GF-D8 (cell line): ENCODE measurements around the gene ALB.

Experiments used
- DNase-seq: peaks from one replicate; lab custom pipeline; 2025; lab: John Stamatoyannopoulos, UW

Gene ALB

DNA sequence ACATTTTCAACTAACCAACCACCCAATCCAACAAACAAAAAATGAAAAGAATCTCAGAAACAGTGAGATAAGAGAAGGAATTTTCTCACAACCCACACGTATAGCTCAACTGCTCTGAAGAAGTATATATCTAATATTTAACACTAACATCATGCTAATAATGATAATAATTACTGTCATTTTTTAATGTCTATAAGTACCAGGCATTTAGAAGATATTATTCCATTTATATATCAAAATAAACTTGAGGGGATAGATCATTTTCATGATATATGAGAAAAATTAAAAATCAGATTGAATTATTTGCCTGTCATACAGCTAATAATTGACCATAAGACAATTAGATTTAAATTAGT, 27.7 kb downstream of the ALB start:
- no peak for DNase-seq

DNA sequence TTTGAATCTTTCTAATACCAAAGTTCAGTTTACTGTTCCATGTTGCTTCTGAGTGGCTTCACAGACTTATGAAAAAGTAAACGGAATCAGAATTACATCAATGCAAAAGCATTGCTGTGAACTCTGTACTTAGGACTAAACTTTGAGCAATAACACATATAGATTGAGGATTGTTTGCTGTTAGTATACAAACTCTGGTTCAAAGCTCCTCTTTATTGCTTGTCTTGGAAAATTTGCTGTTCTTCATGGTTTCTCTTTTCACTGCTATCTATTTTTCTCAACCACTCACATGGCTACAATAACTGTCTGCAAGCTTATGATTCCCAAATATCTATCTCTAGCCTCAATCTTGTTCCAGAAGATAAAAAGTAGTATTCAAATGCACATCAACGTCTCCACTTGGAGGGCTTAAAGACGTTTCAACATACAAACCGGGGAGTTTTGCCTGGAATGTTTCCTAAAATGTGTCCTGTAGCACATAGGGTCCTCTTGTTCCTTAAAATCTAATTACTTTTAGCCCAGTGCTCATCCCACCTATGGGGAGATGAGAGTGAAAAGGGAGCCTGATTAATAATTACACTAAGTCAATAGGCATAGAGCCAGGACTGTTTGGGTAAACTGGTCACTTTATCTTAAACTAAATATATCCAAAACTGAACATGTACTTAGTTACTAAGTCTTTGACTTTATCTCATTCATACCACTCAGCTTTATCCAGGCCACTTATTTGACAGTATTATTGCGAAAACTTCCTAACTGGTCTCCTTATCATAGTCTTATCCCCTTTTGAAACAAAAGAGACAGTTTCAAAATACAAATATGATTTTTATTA, 28.3 kb downstream of the ALB start:
- DNase-seq, result no peak

DNA sequence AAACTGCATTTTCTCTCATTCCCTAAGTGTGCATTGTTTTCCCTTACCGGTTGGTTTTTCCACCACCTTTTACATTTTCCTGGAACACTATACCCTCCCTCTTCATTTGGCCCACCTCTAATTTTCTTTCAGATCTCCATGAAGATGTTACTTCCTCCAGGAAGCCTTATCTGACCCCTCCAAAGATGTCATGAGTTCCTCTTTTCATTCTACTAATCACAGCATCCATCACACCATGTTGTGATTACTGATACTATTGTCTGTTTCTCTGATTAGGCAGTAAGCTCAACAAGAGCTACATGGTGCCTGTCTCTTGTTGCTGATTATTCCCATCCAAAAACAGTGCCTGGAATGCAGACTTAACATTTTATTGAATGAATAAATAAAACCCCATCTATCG, 29.1 kb downstream of the ALB start:
- no peak for DNase-seq

DNA sequence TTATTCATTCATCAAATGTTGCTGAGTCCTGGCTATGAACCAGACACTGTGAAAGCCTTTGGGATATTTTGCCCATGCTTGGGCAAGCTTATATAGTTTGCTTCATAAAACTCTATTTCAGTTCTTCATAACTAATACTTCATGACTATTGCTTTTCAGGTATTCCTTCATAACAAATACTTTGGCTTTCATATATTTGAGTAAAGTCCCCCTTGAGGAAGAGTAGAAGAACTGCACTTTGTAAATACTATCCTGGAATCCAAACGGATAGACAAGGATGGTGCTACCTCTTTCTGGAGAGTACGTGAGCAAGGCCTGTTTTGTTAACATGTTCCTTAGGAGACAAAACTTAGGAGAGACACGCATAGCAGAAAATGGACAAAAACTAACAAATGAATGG, 30.2 kb downstream of the ALB start:
- DNase-seq, result no peak

DNA sequence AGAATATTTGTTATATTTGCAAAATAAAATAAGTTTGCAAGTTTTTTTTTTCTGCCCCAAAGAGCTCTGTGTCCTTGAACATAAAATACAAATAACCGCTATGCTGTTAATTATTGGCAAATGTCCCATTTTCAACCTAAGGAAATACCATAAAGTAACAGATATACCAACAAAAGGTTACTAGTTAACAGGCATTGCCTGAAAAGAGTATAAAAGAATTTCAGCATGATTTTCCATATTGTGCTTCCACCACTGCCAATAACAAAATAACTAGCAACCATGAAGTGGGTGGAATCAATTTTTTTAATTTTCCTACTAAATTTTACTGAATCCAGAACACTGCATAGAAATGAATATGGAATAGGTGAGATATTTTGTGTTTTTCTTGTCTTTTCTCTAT, 31.9 kb downstream of the ALB start, which contains the start of gene AFP:
Gene AFP (plus strand): TSS at position 238 of the 400 bp plus-strand sequence. CDS start 42 bp downstream, at position 280.
- no peak for DNase-seq

DNA sequence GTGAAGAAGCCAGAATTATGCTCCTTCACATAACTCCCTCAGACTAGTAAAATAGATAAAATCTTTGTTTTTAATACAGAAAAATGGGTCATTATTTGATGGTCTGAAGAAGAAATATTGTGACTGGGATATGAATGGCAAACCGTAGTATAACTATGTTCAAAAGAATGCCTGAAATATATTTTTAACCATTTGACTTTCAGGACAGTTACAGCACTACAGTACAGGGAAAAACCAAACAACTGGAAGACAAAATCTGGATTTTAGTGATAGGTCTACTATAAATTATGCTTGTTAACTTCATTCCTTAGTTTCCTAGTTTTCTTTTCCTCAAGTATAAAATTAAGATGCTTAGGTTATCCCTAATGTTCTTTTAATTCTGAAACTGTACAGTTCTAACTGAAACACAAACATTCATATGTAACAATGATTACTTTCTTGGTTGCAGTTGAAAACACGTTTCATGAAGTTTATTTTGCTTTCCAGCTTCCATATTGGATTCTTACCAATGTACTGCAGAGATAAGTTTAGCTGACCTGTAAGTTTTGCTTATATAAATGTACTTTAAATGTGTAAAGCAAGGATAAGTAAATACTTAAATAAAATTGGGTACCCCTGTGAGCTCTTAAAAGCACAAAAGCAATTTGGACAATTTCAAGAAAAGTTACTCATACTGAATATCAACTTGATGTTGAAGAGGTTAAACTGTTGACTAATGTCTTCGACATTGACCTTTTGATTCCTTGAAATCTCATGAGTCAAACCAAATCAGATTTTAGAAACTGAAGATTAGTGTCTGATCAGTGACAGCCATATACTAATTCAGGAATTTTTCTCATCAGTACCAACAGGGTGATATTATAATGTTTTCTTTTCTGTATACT, 32.8 kb downstream of the ALB start:
- no peak for DNase-seq

DNA sequence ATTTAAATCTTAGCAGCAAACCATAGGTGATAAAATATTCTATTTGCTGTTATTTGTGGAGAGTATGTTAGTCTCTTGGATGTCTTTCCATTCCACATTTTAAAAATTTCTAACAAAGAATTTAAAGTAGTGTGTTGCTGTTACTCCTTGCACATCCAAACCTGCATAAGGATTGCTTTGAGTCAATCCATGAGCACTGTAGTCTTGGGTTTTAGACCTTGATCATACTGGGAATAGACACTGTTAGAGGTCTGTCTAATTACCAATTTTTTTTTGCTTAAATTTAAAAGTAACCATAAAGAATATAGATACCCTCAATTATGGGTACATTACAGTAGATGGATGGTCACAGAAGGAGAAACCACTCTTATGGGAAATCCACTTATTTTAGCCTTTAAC, 33.5 kb downstream of the ALB start:
- DNase-seq, result no peak

DNA sequence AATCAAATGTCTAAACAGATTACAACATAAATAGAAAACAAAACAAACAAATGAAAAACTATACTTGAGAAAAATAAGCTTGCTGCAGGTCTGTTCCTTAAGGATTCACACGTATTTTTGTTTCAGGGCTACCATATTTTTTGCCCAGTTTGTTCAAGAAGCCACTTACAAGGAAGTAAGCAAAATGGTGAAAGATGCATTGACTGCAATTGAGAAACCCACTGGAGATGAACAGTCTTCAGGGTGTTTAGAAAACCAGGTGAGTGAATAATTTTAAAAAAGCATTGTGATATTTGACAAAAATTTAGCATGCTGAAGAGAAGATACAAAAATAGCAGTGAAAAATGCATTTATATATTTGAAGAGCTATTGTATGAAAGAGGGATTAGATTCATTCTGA, 34.0 kb downstream of the ALB start:
- DNase-seq, result no peak

DNA sequence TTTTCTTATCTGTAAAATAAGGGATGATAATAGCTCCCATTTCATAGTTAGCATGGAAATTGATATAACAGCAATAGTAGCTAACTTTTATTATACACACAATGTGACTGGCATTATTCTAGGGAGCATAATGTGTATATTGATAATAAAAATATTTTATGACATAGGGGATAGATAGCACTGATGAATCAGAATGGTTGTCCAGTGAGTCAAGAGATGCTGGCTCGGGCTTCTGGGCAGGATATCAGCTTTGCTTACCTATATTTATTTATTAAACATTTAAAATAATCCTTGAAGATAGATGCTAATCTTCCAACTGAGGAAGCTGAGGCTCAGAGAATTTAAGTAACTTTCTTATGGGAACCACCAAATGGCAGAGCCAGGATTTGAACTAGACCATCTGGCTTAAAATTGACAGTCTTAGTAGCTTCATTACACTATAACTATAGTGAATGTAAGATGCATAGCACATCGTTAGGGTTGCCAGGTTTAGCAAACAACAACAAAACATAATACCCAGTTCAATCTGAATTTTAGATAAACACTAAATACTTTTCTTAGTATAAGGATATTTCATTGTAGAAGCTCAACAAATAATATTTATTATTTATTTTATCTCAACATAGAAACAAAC, 34.6 kb downstream of the ALB start:
- no peak for DNase-seq

DNA sequence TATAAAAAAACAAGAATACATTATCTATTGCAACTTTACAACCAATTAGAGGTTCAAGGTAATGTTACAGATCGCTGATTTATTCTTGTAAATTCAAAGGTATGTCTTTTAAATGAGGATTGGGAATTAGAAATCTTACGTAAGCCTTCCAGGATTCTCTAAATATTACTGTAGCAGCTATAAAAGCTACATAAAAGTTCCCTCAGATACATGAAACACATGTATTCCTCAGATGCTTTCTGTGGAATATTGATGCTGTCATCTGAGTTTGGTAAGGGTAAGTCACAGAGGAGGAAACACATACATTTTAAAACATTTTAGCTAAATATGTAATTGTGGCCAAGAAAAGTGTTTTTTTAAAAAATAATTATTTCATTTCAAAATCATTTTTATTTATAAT, 35.4 kb downstream of the ALB start:
- DNase-seq, result no peak

DNA sequence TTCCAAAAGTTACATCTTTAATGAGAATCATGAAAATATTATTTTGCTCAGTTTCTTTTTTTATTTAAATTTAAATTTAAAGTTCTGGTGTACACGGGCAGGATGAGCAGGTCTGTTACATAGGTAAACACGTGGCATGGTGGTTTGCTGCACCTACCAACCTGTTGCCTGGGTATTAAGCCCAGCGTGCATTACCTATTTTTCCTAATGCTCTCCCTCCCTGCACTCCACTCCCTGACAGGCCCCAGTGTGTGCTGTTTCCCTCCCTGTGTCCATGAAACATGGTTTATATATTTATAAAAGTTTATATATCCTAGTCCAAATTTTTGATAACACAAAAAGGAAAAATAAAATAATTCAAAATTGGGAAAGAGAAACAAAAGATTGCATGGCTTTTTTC, 35.9 kb downstream of the ALB start:
- no peak for DNase-seq

DNA sequence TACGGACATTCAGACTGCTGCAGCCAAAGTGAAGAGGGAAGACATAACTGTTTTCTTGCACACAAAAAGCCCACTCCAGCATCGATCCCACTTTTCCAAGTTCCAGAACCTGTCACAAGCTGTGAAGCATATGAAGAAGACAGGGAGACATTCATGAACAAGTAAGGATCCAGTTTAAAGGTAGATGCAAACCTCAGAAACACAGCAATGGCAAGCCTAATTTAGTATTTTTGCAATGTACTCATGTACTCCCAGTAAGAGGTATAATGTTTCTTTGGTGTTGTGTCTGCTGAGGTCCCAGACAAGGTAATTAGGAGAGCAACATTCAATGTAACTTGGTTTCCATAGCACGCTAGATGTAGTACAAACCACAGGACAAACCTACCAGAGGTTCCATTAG, 36.6 kb downstream of the ALB start:
- no peak for DNase-seq

DNA sequence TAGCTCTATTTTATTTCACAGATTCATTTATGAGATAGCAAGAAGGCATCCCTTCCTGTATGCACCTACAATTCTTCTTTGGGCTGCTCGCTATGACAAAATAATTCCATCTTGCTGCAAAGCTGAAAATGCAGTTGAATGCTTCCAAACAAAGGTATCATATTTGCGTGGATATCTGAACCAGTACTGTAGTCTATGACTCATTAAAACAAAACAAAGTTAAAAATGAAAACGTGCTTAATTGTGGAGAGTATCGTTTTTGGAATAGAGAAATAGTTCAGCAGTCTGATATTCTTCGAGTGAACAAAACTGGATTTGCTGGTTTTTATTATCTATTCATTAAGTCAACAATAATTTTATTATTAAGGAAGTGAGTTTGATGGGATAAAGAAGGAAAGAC, 38.2 kb downstream of the ALB start:
- no peak for DNase-seq

DNA sequence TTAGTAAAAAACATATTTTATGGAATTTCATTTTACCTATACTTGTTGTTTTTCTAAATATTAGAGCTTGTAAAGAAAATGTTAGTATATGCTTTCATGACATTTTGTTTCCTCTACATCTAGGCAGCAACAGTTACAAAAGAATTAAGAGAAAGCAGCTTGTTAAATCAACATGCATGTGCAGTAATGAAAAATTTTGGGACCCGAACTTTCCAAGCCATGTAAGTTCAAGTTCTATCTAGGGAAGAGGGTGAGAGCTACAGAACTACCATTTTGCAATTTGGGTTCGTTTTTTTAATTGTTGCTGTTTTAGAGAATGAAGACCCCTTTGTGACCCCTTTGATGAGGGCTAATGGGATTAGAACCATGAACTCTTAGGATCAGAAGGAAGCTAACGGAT, 39.1 kb downstream of the ALB start:
- DNase-seq, result no peak

DNA sequence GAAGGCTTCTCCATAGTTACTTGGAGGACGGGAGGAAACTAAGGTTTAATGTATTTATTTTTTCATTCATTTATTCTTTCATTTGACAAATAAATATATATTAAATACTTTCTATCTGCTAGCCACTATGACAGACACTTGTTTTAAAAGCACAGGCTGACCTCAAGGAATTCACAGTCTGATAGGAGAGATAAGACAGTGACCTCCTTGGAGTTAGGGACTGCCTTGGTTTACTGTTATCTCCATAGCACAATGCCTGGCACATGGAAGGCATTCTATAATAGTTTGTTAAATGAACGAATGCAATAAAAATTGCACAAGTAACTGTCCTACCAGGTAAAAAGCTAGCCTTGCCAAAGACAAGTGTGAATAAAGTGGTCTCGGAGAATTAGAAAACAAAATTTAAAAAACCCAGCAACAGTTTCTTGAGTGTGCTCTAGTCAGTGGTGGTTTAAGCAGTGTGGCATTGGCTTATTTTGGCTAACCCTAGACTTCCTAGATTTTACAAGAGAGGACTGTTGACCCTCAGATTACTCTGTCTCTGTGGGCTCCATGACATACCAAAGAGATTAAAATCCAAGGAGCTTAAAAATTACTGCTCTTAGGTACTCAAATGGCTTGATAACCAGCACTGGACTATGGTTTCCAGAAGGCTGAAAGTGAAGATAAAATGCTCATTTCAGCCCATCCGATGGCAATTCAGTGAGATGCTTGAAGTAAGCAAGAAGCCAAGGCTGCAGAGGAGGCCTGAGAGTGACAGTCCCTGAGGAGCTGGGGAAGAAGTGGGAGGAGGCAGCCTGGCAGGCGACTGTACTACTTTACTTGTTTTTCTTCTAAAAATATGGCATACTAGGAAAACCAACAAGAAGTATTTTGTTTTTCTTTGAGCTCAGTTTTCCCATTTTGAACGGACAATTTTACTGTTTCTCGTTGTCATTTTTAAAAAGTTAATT, 41.6 kb downstream of the ALB start:
- no peak for DNase-seq

DNA sequence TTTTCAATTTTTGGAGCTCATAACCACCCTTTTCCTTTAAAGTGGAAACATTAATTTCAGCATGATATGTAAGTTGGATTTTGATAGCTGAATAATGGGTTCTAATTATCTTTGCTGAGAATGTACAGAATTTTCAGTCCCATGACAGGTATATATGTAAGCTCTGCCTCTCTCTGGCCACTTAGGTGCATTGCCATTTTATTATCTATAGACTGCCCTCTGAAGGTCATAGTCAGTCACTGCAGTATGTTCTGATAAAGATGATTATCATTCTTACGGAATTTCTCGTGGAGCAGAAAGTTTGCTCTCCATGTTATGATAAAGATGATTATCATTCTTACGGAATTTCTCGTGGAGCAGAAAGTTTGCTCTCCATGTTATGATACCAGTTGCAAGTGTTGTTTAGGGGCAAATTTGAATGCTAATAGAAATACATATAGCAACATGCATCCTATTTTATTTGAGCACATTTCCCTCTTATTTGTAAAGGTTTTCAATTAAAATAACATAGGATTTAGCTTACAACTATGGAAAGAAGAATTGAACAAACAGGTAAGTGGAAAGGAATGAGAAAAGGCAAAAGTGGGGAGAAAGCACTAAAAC, 42.4 kb downstream of the ALB start:
- peak; percentile 4 for DNase-seq

DNA sequence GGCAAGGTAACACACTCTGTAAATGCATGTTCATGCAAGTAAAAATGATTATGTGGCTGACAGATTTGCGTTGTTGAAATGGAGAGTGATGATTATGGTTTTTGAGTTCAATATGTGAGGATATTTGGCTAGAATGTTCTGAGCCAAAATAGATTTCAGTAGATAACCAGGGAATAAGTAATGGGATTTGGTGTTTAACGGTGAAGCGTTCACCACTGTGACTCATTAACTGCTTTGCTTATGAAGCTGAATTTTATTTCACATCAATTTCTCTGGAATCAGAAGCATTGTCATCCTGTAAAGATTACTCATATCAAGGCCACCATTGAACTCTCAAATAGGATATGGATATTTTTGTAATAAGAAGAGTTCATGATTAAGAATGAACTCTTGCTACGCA, 43.6 kb downstream of the ALB start:
- DNase-seq, result no peak

DNA sequence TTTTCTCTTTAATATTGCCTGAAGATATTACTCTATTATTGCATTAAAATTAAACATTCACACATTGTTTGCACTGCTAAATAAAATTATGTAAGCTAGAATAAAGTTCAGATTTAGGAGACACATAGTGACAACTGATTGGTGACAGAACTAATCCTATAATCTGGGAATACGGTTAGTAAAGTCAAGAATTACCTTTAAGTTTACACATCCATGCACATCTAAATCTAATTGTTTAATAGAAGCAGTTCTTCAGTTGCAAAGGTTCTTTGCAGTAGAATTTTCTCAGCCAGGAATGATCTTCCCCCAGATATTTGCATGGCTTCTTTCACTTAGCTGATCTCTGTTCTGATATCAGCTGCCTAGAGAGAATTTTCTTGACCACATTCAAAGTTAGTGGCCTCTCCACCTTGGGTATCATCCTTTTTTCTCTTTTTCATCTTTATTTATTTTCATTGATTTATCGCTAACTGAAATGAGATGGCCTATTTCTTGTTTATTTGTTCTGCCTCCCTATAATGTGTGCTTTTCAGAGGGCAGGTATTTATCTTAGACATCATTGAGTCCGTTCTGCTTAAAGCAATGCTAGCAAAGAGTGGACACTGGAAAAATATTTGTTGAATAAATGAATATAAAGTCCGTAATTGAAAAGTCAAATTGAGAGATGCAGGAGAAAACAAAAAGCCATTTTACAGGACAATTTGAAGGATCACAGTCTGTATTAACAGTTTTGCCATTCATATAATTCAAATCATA, 44.5 kb downstream of the ALB start:
- DNase-seq, result no peak

DNA sequence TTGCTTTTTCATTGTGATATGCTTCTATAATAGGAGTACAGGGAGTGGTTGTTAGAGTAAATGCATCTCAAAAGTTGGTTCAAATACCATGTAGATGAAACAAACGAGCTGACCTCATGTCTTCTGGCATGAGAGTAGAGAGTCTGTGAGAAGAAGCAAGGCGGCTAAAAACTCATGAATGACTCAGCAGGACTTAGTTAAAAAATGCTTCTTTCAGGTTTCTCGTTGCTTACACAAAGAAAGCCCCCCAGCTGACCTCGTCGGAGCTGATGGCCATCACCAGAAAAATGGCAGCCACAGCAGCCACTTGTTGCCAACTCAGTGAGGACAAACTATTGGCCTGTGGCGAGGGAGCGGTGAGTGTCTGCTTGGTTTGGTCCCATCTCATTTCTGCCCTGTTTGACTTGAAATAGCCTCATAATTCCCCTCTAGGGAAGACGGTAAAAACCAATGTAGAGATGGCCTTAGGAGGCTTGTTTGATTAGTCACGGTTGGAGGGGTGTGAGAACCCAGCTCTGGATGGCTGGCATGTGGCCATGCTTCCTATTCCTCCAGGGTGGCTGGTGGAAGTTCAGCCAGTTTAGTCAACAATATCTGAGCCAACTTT, 46.4 kb downstream of the ALB start:
- DNase-seq, result no peak

DNA sequence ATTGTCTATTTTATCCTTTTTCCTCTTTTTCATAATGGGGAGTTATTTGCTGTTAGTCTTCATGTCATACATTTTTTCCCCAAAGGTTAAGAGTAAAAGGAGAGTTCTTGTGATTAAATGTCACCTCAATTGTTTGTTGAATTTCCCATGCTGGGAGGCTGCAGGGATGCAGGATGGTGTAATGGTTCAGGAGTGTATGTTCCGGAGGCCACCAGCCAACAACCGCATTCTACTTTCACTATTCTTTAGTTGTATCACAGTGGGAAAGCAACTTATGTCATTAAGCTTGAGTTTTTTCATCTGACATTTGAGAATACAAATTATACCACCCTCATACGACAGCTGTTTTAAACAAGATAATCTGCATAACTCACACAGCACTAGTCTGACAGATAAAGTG, 47.3 kb downstream of the ALB start:
- no peak for DNase-seq
